GM21515 (cell line): ENCODE data around the gene COMMD1.
"Not testable (repeated sequence)": the region's sequence is repeated elsewhere in the genome, so short reads cannot be mapped to it uniquely, and the experiment has no call there.

Source experiments
- ATAC-seq: cut with Tn5 transposase; IDR thresholded peaks from one replicate; pipeline ENCODE4 v1.9.1; 2021; ENCODE audit not compliant: unreplicated experiment

The COMMD1 gene

DNA sequence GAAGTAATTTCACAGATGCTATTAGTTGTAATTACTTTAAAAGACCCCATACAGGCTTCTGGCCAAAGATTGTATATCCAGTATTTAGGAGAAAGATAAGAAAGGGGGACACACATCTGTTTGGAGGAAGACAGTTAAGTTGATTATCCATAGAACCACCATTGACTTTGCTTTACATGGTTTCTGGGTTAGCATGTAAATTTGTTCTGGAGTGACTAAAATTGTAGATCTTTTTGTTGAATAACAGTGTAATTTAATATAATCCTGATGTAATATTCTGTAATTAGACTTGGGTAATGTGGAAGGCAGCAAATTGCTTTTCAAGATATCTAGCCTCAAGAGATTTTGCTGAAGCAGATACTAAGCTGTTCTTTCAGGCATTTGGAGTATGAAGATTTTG, 17.2 kb downstream of the COMMD1 start:
- no peak for ATAC-seq

DNA sequence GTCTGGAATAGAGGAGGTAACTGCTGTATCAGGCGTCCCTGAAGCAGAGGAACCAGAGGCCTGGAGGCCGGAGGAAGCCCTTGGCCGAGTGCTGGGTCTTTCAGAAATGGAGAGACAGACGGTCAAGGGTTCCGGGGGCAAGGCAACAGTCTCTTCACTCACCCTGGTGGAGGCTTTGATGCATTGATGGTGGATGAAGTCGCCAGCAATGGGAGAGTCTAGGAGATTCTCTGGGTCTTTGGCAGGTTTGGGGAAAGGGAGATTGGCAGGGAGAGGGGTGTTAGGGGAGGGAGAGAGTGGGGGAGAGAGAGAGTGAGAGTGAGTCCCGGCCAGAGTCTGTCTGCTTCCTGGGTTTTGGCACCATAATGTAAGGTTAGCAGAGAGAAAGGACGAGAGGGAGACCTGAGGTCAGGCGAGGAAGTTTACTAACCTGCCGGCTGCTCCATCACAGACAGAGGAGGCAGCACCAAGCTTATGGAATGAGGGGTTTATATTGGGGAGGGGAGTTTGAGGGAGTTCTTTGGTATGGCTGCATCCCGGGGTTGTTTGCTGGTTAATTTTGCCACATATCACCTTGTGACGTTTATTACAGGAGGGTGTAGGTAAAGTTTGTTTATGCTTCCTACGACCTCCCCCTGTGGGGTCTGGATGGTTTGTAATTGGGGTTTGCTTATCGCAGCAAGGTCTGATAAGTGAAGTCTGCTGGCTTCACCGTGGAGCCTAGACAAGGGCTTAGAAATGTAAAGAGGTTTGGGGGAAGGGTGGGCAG, 19.6 kb downstream of the COMMD1 start:
- no peak for ATAC-seq

DNA sequence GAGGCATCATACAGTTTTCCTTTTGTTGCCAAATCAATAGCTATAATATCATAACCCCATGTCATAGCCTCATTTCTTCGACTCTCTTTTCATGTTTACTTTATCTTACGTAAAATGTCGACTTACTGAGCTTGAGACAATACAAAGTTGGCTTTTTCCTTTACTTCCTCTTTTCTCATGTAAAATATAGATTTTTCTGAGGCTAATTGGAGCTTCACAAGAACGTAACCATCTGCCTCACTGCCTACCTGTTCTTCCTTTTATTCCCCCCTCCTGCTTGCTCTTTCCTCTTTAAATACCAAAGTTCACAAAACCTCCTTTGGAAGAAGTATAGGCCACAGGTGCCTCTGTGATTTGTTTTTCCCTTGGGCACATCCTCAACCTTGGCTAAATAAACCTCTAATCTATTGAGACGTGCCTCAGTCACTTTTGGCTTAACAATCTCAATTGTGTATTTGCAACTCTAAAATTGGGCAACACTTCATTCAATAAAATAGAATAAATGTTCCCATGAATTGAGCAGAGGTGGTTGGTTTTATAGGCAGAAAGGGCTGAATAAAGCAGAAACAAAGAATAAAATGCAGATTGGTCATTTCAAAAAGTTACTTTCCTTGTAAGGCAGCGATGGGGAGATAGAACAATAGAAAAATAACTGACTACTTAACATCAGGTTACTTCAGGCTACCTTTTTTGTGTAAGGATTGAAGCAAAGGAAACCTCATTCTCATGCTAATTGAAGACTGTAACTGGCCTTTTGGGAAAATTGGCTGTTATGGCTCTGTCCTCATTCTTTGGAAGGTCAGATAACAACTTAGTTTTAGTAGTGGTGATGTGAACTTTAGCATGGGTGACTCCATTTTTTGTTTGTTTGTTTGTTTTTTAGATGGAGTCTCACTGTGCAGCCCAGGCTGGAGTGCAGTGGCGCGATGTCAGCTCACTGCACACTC, 21.3 kb downstream of the COMMD1 start:
- ATAC-seq = no peak

DNA sequence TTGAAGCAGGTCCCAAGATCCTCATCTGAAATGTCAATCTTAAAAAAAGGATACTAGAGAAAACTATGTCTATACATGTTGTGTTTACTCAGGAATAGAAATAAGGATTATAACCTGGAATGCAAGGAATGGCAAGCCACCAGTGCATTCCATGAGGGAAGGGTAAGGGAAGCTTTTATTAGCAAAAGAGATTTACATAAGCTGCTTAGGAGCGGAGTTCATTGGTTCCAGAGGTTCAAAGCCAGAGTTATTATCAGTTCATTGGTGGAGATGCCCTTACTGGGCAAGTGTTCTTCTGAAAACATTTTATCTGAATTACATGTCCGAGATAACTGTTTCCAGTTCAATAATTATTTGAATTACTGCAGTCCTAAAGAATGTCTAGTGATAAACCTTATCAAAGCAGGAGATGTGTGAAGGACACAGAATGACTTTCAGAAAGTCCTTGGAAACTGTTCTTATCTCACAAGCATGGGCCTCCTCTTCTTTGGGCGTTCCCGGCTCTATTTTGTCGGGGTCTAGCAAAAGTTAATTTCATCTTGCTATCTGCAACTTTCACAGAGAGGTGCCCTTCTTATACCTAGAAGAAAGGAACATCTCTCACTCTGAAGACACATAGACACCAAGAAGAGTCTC, 23.5 kb downstream of the COMMD1 start:
- ATAC-seq = no peak

DNA sequence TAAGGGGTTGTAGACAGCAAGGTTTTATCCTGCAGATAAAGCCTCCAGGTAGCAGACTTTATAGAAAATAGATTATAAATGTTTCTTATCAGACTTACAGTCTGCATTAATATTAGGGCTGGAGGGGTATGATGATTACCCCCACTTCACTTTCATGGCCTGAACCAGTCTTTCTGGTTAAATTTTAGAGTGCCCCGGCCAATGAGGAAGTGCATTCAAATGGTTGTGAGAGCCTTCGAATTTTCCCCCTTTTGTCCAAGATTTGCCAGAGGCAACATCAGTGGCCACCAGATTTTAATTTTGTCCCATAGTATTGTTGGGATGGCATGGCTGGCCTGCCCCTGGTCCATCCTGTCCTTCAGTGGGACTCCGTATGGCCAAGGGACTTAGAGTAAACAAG, 31.6 kb downstream of the COMMD1 start:
- no peak for ATAC-seq

DNA sequence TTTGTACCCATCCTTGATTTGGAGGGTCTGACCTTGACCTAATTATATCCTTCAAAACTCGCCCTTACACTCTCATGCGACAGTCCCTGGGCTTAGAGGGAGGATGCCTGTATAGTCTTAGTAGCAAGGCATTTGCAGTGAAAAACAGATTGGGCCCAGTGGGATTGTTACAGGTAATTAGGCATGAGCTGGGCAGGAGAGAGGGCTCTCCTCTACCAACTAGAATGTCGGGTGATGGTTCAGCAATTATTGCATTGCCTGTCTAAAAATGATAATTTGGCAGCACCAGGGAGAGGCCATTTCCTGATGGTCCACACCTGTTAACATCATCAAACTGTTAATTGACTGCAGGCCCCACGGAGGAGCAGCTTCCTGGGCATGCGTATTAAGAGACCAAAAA, 32.4 kb downstream of the COMMD1 start:
- no peak for ATAC-seq

DNA sequence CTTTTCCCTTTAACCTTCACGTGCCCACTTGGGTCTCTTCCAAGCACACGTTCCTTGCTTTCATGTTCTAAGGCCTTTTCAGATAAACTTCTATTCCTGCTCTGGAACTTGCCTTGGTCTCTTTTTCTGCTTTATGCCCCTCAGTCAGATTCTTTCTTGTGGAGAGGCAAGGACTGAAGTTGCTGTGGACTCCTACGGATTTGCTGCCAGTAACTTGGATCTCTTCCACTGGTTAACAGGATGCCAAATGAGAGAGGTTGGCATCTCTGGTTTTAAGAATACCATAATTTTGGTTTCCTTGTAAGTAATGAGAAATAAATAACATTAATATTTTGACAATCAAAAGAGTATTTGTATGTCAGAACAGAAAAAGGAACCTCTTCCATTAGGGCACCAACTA, 33.0 kb downstream of the COMMD1 start:
- ATAC-seq = no peak

DNA sequence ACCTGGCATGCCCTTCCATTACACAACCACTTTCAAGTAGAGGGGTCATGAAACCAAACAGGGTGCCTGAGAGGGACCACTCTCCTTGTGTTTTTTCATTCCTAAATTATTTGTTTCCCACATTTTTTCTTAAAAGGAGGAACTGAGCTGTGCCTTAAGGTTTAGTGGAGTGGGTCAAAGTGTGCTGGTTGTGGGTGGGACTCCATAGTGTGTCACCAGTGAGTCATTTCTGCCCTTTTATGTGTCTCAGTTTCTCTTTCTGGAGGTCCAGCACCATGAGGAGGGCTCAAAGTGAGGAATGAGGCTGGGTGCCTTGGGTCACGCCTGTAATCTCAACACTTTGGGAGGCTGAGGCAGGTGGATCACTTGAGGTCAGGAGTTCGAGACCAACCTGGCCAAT, 37.8 kb downstream of the COMMD1 start:
- ATAC-seq = no peak

DNA sequence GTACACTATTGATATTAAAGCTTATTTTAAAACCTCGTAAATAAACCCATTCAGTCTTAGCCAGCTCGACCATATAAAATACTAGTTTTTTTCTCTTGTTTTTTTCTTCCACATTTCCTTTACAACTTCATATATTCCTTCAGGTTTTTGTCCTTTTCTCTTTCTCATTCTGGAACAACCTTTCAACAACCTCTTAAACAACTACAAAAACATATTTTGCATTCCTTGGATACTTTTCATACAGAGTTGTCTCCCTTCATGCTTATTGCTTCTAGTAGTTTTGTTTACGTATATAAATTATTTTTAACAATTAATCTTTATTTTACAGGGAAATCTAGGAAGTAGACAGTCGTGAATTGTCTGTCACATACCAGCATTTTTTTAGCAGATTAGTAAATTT, 41.2 kb downstream of the COMMD1 start:
- ATAC-seq = no peak

DNA sequence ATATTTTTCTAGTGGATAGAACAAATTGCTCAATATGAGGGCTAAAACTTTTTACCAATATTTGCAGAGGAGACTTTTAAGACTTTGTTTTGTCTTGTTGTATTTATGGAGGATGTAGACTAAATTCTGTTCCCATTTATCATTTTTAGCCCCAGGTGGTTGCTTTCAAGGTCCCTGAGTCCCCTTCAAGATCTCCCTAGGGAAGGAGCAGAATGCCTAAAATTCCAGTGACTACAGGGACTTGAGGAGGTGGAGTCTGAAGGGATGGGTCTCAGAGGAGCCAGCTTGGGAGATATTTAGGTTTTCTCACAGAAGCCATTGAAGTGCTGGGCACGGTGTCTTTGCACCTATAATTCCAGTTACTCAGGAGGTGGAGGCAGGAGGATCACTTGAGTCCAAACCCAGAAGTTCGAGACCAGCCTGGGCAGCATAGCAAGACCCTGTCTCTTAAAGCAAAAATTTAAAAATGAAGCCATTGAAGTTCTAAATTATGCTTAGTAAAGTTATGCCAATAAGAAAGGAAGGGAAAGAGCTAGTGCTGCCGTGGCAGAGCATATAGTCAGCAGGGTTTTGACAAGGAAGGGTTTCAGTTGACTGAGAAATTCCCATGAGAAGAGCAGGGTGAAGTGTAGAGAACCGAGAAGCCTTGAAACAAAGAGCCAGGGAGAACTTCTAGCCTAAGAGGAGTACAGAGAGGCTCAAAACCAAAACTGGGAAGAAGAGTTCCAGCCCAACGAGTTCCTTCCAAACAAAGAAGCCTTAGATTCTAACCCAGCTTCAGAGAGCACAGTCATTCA, 43.4 kb downstream of the COMMD1 start:
- ATAC-seq = no peak

DNA sequence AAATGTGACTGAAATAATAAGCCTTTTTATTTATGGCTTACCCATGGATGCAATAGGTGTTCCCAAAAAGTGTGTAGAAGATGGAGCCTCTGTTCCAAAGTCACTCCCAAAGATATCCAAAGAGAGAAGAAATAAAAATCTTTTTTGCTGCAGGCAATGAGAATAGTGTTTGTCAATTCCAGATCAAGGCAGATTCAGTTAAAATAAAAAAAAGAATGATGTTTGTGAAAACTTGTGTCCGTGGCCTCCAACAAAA, 43.9 kb downstream of the COMMD1 start:
- no peak for ATAC-seq

DNA sequence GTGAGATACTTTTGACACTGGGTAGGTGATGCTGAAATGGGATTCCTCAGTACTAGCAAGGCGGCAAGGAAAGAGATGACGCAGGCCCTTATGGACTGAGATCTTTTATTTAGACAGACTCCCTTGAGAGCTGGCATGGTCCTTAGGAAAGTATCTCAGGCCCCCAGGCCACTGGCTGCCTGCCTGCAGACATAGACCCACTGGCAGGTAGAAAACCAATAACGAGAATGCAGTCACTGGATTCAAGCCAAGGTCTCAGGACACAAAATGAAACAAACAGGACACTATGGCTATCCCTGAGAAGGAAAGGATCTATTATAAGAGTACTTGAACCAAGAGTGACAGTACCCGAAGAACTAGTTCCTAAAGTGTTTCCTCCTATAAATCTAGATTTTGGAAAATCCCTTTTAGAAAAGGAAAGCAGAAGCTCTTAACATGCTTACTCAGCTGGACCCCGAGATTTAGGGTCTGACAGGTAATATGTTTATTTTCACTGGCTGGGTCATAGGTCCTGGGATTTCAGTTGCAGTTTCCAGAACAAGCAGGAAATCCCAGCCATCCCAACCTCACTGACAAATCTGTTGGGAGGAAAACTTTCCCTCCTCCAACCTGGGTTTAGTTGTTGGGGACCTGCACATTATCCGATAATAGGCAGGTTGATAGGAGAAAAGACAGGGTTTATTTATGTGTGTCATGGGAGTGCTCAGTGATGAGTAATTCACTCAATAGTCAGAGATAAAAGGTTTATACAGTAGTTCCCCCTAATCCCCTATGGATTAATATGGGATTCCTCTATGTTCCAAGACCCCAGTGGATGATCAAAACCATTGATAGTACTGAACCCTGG, 44.5 kb downstream of the COMMD1 start:
- no peak for ATAC-seq

DNA sequence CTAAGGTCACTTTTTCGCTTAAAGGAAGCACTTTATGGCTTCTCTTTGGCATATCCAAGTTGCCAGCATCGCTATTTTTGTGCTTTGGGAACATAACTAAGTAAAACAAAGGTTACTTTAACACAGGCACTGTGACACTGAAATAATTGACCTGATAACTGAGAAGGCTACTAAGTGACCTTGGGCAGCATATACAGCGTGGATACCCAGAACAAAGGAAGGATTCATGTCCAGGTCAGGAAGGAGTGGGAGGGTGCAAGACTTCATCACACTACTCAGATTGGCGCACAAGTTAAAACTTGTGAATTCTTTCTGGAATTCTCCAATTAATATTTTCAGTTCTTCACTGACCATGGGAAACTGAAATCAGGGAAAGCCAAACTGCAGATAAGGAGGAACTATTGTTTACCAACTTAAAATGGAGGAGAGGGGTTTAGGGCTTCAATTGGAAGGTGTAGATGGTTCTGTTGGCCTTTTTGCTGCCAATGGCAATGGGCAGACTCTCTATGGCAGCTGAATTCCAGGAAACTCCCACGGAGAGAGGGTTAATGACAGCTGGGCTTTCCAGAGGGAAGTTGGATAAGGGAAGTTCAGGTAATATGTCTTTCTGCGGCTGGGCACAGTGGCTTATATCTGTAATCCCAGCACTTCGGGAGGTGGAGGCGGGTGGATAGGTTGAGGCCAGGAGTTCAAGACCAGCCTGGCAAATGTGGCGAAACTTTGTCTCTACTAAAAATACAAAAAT, 45.3 kb downstream of the COMMD1 start:
- no peak for ATAC-seq

DNA sequence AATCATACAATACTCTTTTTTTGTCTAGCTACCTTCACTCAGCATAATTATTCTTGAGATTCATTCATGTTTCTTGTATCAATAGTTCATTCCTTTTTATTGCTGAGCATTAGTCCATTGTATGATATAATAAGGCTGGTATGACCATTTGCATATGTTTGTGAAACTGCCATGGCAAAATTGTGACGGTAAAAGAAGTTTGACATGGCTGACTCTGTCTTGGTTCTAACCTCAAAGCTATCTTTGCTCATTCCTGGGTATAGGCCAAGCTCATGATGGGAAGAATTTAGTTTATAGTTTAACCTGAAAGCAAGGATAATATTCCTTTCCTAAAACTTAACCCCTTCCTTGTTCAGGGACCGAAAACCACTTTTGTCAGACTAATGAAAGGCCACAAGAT, 46.4 kb downstream of the COMMD1 start:
- no peak for ATAC-seq

DNA sequence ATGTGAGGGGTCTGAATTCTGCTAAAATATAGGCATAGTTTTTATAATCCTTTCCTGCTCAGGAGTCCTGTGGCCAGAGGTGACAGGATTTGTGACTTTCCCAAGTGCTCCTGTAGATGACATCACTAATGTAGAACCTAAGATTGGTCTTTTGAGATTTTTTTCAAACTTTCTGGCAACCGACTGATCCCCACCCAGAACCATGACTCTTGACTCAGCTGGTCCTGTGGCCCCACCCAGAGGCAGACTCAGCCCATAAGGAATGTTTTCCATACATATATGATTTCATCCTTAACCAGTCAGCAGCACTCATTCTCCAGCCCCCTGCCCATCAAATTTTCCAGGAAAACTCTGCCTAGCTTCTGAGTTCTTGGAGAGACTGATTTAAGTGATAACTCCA, 46.8 kb downstream of the COMMD1 start:
- no peak for ATAC-seq

DNA sequence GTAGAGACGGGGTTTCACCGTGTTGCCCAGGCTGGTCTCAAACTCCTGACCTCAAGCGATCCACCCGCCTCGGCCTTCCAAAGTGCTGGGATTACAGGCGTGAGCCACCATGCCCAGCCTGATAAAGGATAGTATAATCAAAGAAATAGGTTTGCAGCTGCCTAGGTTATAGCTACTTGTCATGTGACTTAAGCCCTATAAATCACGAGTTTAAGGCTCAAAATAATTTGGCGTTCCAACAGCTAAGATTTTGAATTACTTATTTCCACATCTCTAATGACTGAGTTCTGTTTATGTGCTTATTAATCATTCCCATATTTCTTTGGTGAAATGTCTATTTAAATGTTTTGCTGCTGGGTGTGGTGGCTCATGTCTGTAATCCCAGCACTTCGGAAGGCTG, 49.4 kb downstream of the COMMD1 start:
- not testable (repeated sequence) for ATAC-seq

DNA sequence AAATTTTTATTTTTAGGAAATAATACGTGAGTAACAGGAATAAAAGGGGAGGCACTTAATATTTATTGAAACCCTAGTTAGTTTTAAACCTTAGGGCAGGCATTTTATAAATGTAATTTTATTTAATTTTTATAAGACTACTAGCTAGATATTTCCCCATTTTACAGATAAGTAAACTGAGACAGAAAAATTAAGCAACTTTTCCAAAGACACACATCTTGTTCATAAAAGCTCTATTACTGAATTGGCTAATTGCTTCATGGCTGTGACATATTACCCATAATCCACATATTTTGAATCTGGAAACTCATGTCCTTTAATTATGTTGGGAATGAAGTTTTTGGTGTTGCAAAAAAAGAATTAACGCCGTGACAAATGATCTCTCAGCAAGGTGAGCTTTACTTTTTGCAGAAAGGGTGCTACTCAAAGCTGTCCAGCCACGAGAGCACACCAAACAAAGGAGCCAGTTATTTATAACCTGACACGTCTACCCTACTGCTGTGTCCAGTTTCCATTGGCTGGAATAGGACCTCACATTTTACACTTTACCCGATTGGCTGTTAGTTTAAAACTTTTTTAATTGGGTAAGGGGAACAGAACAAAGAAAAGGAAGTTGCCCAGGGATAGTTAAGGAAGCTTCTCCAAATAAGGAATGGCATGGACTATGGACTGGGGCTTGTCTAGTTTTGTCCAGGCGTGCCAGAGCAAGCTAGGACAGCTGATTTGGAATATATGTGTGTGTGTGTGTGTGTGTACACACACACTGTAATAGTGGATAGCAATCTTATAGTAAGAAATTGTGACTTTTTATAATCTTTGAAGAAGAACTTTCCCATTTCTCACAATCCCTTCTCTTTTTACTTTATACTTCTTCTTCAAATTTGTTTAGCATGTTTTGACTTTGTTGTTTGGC, 54.2 kb downstream of the COMMD1 start:
- no peak for ATAC-seq

DNA sequence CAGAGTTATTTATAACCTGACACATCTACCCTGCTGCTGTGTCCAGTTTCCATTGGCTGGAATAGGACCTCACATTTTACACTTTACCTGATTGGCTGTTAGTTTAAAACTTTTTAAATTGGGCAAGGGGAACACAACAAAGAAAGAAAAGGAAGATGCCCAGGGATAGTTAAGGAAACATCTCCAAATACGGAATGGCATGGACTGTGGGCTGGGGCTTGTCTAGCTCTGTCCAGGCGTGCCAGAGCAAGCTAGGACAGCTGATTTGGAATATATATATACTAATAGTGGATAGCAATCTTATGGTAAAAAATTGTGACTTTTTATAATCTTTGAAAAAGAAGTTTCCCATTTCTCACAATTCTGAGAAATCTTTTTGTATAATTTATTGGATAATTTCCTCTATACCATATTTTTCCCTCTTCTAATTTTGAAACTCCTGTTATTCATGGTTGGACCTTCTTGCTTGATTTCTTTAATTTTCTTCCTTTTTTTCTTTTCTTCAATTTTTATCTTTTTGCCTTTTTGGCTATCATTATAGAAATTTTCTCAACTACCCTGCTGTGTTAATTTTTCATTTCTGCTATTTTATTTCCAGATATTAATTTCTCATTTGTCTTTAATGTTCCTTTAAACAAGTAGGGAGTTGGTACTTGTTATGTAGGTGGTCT, 55.9 kb downstream of the COMMD1 start:
- ATAC-seq = no peak
